OCI-LY1 (cell line): ENCODE results near the gene ADARB2.

Experiments used
- H2AFZ ChIP-seq: fragments of 200-600 bp; sonication (generic), shearing (Covaris generic); 2 replicates; pipeline ENCODE4 v1.6.0; 2014; ENCODE audit warnings: antibody characterized with exemption, mild to moderate bottlenecking, low read length
- H3F3A ChIP-seq: fragments of 200-600 bp; sonication (generic), shearing (Covaris generic); 2 replicates; pipeline ENCODE4 v1.6.0; 2014; ENCODE audit warnings: mild to moderate bottlenecking, antibody characterized with exemption, low read length, moderate library complexity; ENCODE audit not compliant: insufficient read depth
- H3K27ac ChIP-seq: fragments of 200-600 bp; sonication (generic); 2 replicates; pipeline ENCODE4 v1.5.1; 2014; ENCODE audit warnings: low read length, mixed run types, mild to moderate bottlenecking, low read depth; ENCODE audit not compliant: poor library complexity, severe bottlenecking
- H3K27me3 ChIP-seq: fragments of 200-600 bp; sonication (generic); 2 replicates; pipeline ENCODE4 v1.6.0; 2014; ENCODE audit warnings: antibody characterized with exemption, mild to moderate bottlenecking, low read length, moderate library complexity; ENCODE audit not compliant: insufficient read depth
- H3K36me3 ChIP-seq: fragments of 200-600 bp; sonication (generic); 2 replicates; pipeline ENCODE4 v1.6.1; 2014; ENCODE audit warnings: mild to moderate bottlenecking, antibody characterized with exemption, low read length, moderate library complexity, mixed read lengths; ENCODE audit not compliant: insufficient read depth
- H3K4me1 ChIP-seq: fragments of 200-600 bp; sonication (generic); 2 replicates; pipeline ENCODE4 v1.5.1; 2014; ENCODE audit warnings: mild to moderate bottlenecking, low read length, moderate library complexity; ENCODE audit not compliant: insufficient read depth, severe bottlenecking
- H3K4me2 ChIP-seq: fragments of 200-600 bp; sonication (generic), shearing (Covaris generic); 2 replicates; pipeline ENCODE4 v1.6.1; 2014; ENCODE audit warnings: low read length
- H3K4me3 ChIP-seq: fragments of 200-600 bp; sonication (generic); 2 replicates; pipeline ENCODE4 v1.5.1; 2014; ENCODE audit warnings: low read length, low read depth, mild to moderate bottlenecking, mixed read lengths; ENCODE audit not compliant: poor library complexity, severe bottlenecking
- H3K79me2 ChIP-seq: fragments of 200-600 bp; shearing (Covaris generic); 2 replicates; pipeline ENCODE4 v1.6.1; 2016; ENCODE audit warnings: mixed run types, low read length, mixed read lengths; ENCODE audit not compliant: insufficient read depth
- H3K9ac ChIP-seq: fragments of 200-600 bp; sonication (generic), shearing (Covaris generic); 2 replicates; pipeline ENCODE4 v1.6.1; 2014; ENCODE audit warnings: mild to moderate bottlenecking, low read length, mixed read lengths
- H3K9me2 ChIP-seq: fragments of 200-600 bp; sonication (generic), shearing (Covaris generic); 2 replicates; pipeline ENCODE4 v1.6.1; 2014; ENCODE audit warnings: low read depth, mild to moderate bottlenecking, low read length, mixed read lengths
- H3K9me3 ChIP-seq: fragments of 200-600 bp; shearing (Covaris generic); 2 replicates; pipeline ENCODE4 v1.6.1; 2014; ENCODE audit warnings: low read length, mixed read lengths
- H4K20me1 ChIP-seq: fragments of 200-600 bp; sonication (generic), shearing (Covaris generic); 2 replicates; pipeline ENCODE4 v1.6.0; 2016; ENCODE audit warnings: mild to moderate bottlenecking, low read length; ENCODE audit not compliant: insufficient read depth
- CTCF ChIP-seq: fragments of 200-600 bp; sonication (generic), shearing (Covaris generic); IDR thresholded peaks from 2 replicates; pipeline ENCODE4 v1.5.1; 2017; ENCODE audit warnings: mild to moderate bottlenecking, antibody characterized with exemption, low read length, moderate library complexity, mixed read lengths
- EZH2 ChIP-seq: fragments of 200-600 bp; sonication (generic), shearing (Covaris generic); IDR thresholded peaks from 2 replicates; pipeline ENCODE4 v1.8.0; 2017; ENCODE audit warnings: borderline replicate concordance, mixed run types, mild to moderate bottlenecking, antibody characterized with exemption, low read length, moderate library complexity, mixed read lengths

ADARB2 gene

GRCh38 chr10:1360011-1360557 lies 377.2 kb downstream of the ADARB2 start:
- Histone ChIP-seq H3K9ac (no peak overlapping the region), H2AFZ (no peak overlapping the region), H4K20me1 (no peaks in the 10 kb centered on the region), H3K79me2 (no peaks in the 10 kb centered on the region), H3F3A (no peaks in the 10 kb centered on the region), H3K9me2 (no peaks in the 10 kb centered on the region), H3K4me1 (peaks cover 20% of the 10 kb centered on the region), H3K27me3 (no peaks in the 10 kb centered on the region), H3K4me2 (peak overlapping the region; percentile 41; the same call in 1 of the 2 replicates), H3K36me3 (no peaks in the 10 kb centered on the region), H3K27ac (no peak overlapping the region), H3K9me3 (no peaks in the 10 kb centered on the region), H3K4me3 (peak overlapping the region; percentile 24)
- peak; percentile 55 for TF ChIP-seq CTCF
- TF ChIP-seq EZH2: no peak

GRCh38 chr10:1359626-1359955 lies 377.7 kb downstream of the ADARB2 start:
- no peaks in the 10 kb centered on the region for H3K79me2 ChIP-seq
- no peak overlapping the region for H3K27ac ChIP-seq
- H3K9me2 ChIP-seq: no peaks in the 10 kb centered on the region
- TF ChIP-seq EZH2 (no peak), CTCF (no peak)
- peak overlapping the region; percentile 24 for H3K4me3 ChIP-seq
- H4K20me1 ChIP-seq: no peaks in the 10 kb centered on the region
- H3K36me3 ChIP-seq: no peaks in the 10 kb centered on the region
- H3K4me1 ChIP-seq: peaks cover 20% of the 10 kb centered on the region
- no peak overlapping the region for H2AFZ ChIP-seq
- no peaks in the 10 kb centered on the region for H3F3A ChIP-seq
- H3K9me3 ChIP-seq: no peaks in the 10 kb centered on the region
- peak overlapping the region; percentile 41; the same call in 1 of the 2 replicates for H3K4me2 ChIP-seq
- no peaks in the 10 kb centered on the region for H3K27me3 ChIP-seq
- no peak overlapping the region for H3K9ac ChIP-seq

GRCh38 chr10:1358860-1359625 lies 378.3 kb downstream of the ADARB2 start:
- H3K9ac ChIP-seq: no peak overlapping the region
- no peaks in the 10 kb centered on the region for H3K9me2 ChIP-seq
- H4K20me1 ChIP-seq: no peaks in the 10 kb centered on the region
- H3K9me3 ChIP-seq: no peaks in the 10 kb centered on the region
- no peaks in the 10 kb centered on the region for H3K36me3 ChIP-seq
- H3F3A ChIP-seq: no peaks in the 10 kb centered on the region
- TF ChIP-seq CTCF (no peak), EZH2 (no peak)
- H2AFZ ChIP-seq: no peak overlapping the region
- no peaks in the 10 kb centered on the region for H3K27me3 ChIP-seq
- peak overlapping the region; percentile 41; the same call in 1 of the 2 replicates for H3K4me2 ChIP-seq
- H3K79me2 ChIP-seq: no peaks in the 10 kb centered on the region
- peaks cover 20% of the 10 kb centered on the region for H3K4me1 ChIP-seq
- H3K27ac ChIP-seq: no peak overlapping the region
- peak overlapping the region; percentile 24 for H3K4me3 ChIP-seq
